IMR-90 (cell line): ENCODE results near the gene FGF3. TPM values are rescaled to one million over a fixed set of nuclear protein-coding genes. Genes with fewer than 3 reads are reported as not detected.

Experiments
- ATAC-seq: fragments of 200-7000 bp; cut with Tn5 transposase; 2 replicates; pipeline ENCODE4 v1.9.1; 2020; ENCODE audit warnings: low read depth, mild to moderate bottlenecking, moderate library complexity
- BruUV-seq: library from RNA; stranded (reverse); fragments of 400-500 nt; replicated peaks from 2 replicates; lab custom pipeline; 2021; lab: Mats Ljungman, UMichigan
- CTCF ChIA-PET: fragments of 300-600 bp; formaldehyde crosslinking; extraction: SDS; loops from one replicate; lab custom pipeline; 2021; ENCODE audit warnings: antibody characterized with exemption; lab: Yijun Ruan, JAX
- POLR2A ChIA-PET: fragments of 300-600 bp; sonication (Branson Sonifier 250); formaldehyde crosslinking; loops from one replicate; lab custom pipeline; 2022; ENCODE audit warnings: antibody characterized with exemption; ENCODE audit not compliant: unreplicated experiment; lab: Charles Lee
- DNase-seq: peaks from one replicate; pipeline ENCODE4 v3.0.0; 2013
- H2AFZ ChIP-seq: replicated peaks from 2 replicates; pipeline ENCODE3; 2013; ENCODE audit warnings: low read length, mild to moderate bottlenecking; ENCODE audit not compliant: poor library complexity
- H2AK5ac ChIP-seq: 2 replicates; pipeline ENCODE4 v1.6.1; 2013; ENCODE audit warnings: low read depth, low read length, inconsistent platforms
- H2AK9ac ChIP-seq: replicated peaks from 2 replicates; pipeline ENCODE3; 2013; ENCODE audit warnings: mild to moderate bottlenecking, low read depth, low read length, moderate library complexity; ENCODE audit not compliant: poor library complexity
- H2BK120ac ChIP-seq: 2 replicates; pipeline ENCODE4 v1.6.1; 2013; ENCODE audit warnings: low read depth, low read length, inconsistent platforms
- H2BK15ac ChIP-seq: 3 replicates; pipeline ENCODE4 v1.6.1; 2013; ENCODE audit warnings: low read depth, low read length, inconsistent platforms
- H2BK20ac ChIP-seq: 2 replicates; pipeline ENCODE4 v1.6.1; 2013; ENCODE audit warnings: low read depth, mild to moderate bottlenecking, inconsistent platforms, low read length, moderate library complexity
- H2BK5ac ChIP-seq: 2 replicates; pipeline ENCODE4 v1.6.1; 2013; ENCODE audit warnings: mild to moderate bottlenecking, low read depth, low read length, inconsistent platforms; ENCODE audit not compliant: poor library complexity, severe bottlenecking
- H3K14ac ChIP-seq: replicated peaks from 2 replicates; pipeline ENCODE4 v1.6.1; 2013; ENCODE audit warnings: low read depth, low read length, inconsistent platforms
- H3K18ac ChIP-seq: 2 replicates; pipeline ENCODE4 v1.6.1; 2013; ENCODE audit warnings: low read depth, low read length, control low read depth
- H3K23ac ChIP-seq: 2 replicates; pipeline ENCODE4 v1.6.1; 2013; ENCODE audit warnings: low read depth, low read length, inconsistent platforms
- H3K27ac ChIP-seq: 2 replicates; pipeline ENCODE4 v1.5.1; 2013; ENCODE audit warnings: mild to moderate bottlenecking, control low read depth, low read length; ENCODE audit not compliant: insufficient read depth
- H3K27me3 ChIP-seq: 2 replicates; pipeline ENCODE4 v1.6.1; 2013; ENCODE audit warnings: low read length; ENCODE audit not compliant: control insufficient read depth, insufficient read depth
- H3K36me3 ChIP-seq: 2 replicates; pipeline ENCODE4 v1.6.1; 2013; ENCODE audit warnings: low read length, mixed read lengths; ENCODE audit not compliant: control insufficient read depth, insufficient read depth
- H3K4ac ChIP-seq: 2 replicates; pipeline ENCODE4 v1.6.1; 2013; ENCODE audit warnings: low read depth, low read length, inconsistent platforms
- H3K4me1 ChIP-seq: 2 replicates; pipeline ENCODE4 v1.6.1; 2013; ENCODE audit warnings: low read length, mixed read lengths; ENCODE audit not compliant: control insufficient read depth, insufficient read depth
- H3K4me2 ChIP-seq: 2 replicates; pipeline ENCODE4 v1.6.1; 2013; ENCODE audit warnings: low read depth, mild to moderate bottlenecking, control low read depth, low read length, moderate library complexity
- H3K4me3 ChIP-seq: 2 replicates; pipeline ENCODE4 v1.5.1; 2013; ENCODE audit warnings: low read depth, mild to moderate bottlenecking, control low read depth, low read length, moderate library complexity; ENCODE audit not compliant: insufficient read depth
- H3K56ac ChIP-seq: 2 replicates; pipeline ENCODE4 v1.6.1; 2013; ENCODE audit warnings: low read length, inconsistent platforms; ENCODE audit not compliant: insufficient read depth; ENCODE audit errors: extremely low read depth
- H3K79me1 ChIP-seq, 2 experiments: 2 replicates each; pipeline ENCODE4 v1.6.1; 2013; ENCODE audit warnings: low read length in 2 of 2, inconsistent platforms in 1 of 2, low read depth in 1 of 2
- H3K9ac ChIP-seq: 2 replicates; pipeline ENCODE4 v1.6.1; 2013; ENCODE audit warnings: low read depth, low read length, control low read depth
- H3K9me1 ChIP-seq: 2 replicates; pipeline ENCODE4 v1.6.1; 2013; ENCODE audit warnings: low read length, inconsistent platforms; ENCODE audit not compliant: insufficient read depth
- H3K9me3 ChIP-seq: 2 replicates; pipeline ENCODE4 v1.6.1; 2013; ENCODE audit warnings: low read length; ENCODE audit not compliant: control insufficient read depth, insufficient read depth
- H4K20me1 ChIP-seq: 2 replicates; pipeline ENCODE4 v1.6.1; 2013; ENCODE audit warnings: low read length, inconsistent platforms; ENCODE audit not compliant: insufficient read depth
- H4K5ac ChIP-seq: 2 replicates; pipeline ENCODE4 v1.6.1; 2013; ENCODE audit warnings: mild to moderate bottlenecking, low read depth, low read length, control low read depth
- H4K8ac ChIP-seq, 2 experiments: 2 replicates each; pipeline ENCODE4 v1.6.1; 2013; ENCODE audit warnings: low read depth in 2 of 2, low read length in 2 of 2, control low read depth in 1 of 2, inconsistent platforms in 1 of 2
- H4K91ac ChIP-seq: 2 replicates; pipeline ENCODE4 v1.6.1; 2013; ENCODE audit warnings: low read depth, low read length, inconsistent platforms; ENCODE audit not compliant: insufficient read depth
- BHLHE40 ChIP-seq: fragments of 150-350 bp; IDR thresholded peaks from 2 replicates; pipeline ENCODE4 v1.6.1; 2016; ENCODE audit warnings: mild to moderate bottlenecking, low read depth, low read length
- CEBPB ChIP-seq: IDR thresholded peaks from 2 replicates; pipeline ENCODE4 v1.6.1; 2012; ENCODE audit warnings: low read depth, low read length, improper control_type of control experiment
- CHD1 ChIP-seq: IDR thresholded peaks from 2 replicates; pipeline ENCODE4 v1.6.1; 2012; ENCODE audit warnings: low read depth, low read length, improper control_type of control experiment
- ELK1 ChIP-seq: fragments of 150-350 bp; IDR thresholded peaks from 2 replicates; pipeline ENCODE4 v1.6.1; 2016; ENCODE audit warnings: low read depth, mild to moderate bottlenecking, low read length, moderate library complexity, borderline replicate concordance
- FOS ChIP-seq: fragments of 150-350 bp; IDR thresholded peaks from 2 replicates; pipeline ENCODE4 v1.6.1; 2016; ENCODE audit warnings: low read depth, low read length
- MAFK ChIP-seq: IDR thresholded peaks from 2 replicates; pipeline ENCODE4 v1.6.1; 2012; ENCODE audit warnings: low read depth, low read length, improper control_type of control experiment
- MAZ ChIP-seq: IDR thresholded peaks from 2 replicates; pipeline ENCODE4 v1.6.1; 2012; ENCODE audit warnings: low read depth, mild to moderate bottlenecking, low read length, improper control_type of control experiment, moderate library complexity, borderline replicate concordance
- MXI1 ChIP-seq: IDR thresholded peaks from 2 replicates; pipeline ENCODE4 v1.6.1; 2012; ENCODE audit warnings: low read depth, mild to moderate bottlenecking, low read length, moderate library complexity, borderline replicate concordance
- NFE2L2 ChIP-seq: fragments of 150-350 bp; IDR thresholded peaks from 2 replicates; pipeline ENCODE4 v1.6.1; 2016; ENCODE audit warnings: low read depth, mild to moderate bottlenecking, low read length
- POLR2A ChIP-seq: IDR thresholded peaks from 2 replicates; pipeline ENCODE4 v1.6.1; 2012; ENCODE audit warnings: mild to moderate bottlenecking, low read depth, low read length
- RAD21 ChIP-seq: IDR thresholded peaks from 2 replicates; pipeline ENCODE4 v1.6.1; 2012; ENCODE audit warnings: low read length, improper control_type of control experiment
- RCOR1 ChIP-seq: IDR thresholded peaks from 2 replicates; pipeline ENCODE4 v1.6.1; 2012; ENCODE audit warnings: mild to moderate bottlenecking, low read length, improper control_type of control experiment; ENCODE audit not compliant: insufficient replicate concordance
- RFX5 ChIP-seq: IDR thresholded peaks from 2 replicates; pipeline ENCODE4 v1.8.0; 2012; ENCODE audit warnings: low read depth, mild to moderate bottlenecking, low read length, moderate library complexity
- SMC3 ChIP-seq: fragments of 150-350 bp; IDR thresholded peaks from 2 replicates; pipeline ENCODE4 v1.6.1; 2016; ENCODE audit warnings: low read depth, mild to moderate bottlenecking, antibody characterized with exemption, low read length, moderate library complexity
- USF2 ChIP-seq: fragments of 150-350 bp; IDR thresholded peaks from 2 replicates; pipeline ENCODE4 v1.6.1; 2017; ENCODE audit warnings: mild to moderate bottlenecking, antibody characterized with exemption, low read length, low read depth
- WGBS, 2 experiments: methylation state at CpG; one replicate each; pipeline versions ENCODE4 v1.1.5 to v1.1.7; 2013; ENCODE audit warnings: missing lambda C conversion rate in 2 of 2; ENCODE audit not compliant: insufficient read length in 1 of 2; ENCODE audit errors: extremely low coverage in 2 of 2; 5-methylcytosine and 5-hydroxymethylcytosine counted together
- dilution Hi-C: fragments of 300-500 bp; cut with HindIII; formaldehyde crosslinking; loops from one replicate; pipeline ENCODE4 v1.14.3; 2018; ENCODE audit warnings: low sequenced_read_pairs; ENCODE audit not compliant: unreplicated experiment
- in situ Hi-C: fragments of 300-500 bp; cut with MboI; formaldehyde crosslinking; loops from 3 replicates; pipeline ENCODE4 v1.14.3; 2019; ENCODE audit warnings: low sequenced_read_pairs, inconsistent platforms, mixed read lengths
- intact Hi-C: fragments of 100-400 bp; cut with micrococcal nuclease; formaldehyde crosslinking; loops from 2 replicates; pipeline ENCODE4 v1.10.0; 2022
- polyA plus RNA-seq, 3 experiments: library from polyadenylated mRNA; depleted of rRNA; stranded (reverse); fragments of >200 nt; gene quantifications; 2 replicates each; pipeline ENCODE4 v1.2.3, GENCODE V29; 2012; ENCODE audit warnings: low replicate concordance in 1 of 3
- total RNA-seq: library from RNA; depleted of rRNA; stranded (reverse); fragments of >200 nt; gene quantifications from 2 replicates; pipeline ENCODE4 v1.2.3, GENCODE V29; 2012
- TF ChIP-seq, protein P1 (sequence below): conservative IDR thresholded peaks from 2 replicates; pipeline ENCODE4 v1.5.1; 2012; ENCODE audit warnings: mild to moderate bottlenecking, low read depth, low read length, improper control_type of control experiment

Gene FGF3
- total and polyA plus RNA-seq, 2 of the 4 experiments (the other 2 are of a cell fraction) = not detected

- POLR2A ChIA-PET = no interaction called here
These were observed 16.6 kb downstream of the FGF3 start for GRCh38 chr11:69802590-69802989.

More at GRCh38 chr11:69802590-69802989, 16.6 kb downstream of the FGF3 start:
- no peaks in the 10 kb centered on the region for H3K9me1 ChIP-seq
- H3K79me1 ChIP-seq = no peaks in the 10 kb centered on the region
- H3K23ac ChIP-seq = no peak overlapping the region
- ATAC-seq = no peak
- H2AK9ac ChIP-seq = no peak overlapping the region
- H2BK15ac ChIP-seq = no peak overlapping the region
- no peak overlapping the region for H2BK5ac ChIP-seq
- intact Hi-C loops = no loop called here
- H3K4me3 ChIP-seq = no peak overlapping the region
- no peak overlapping the region for H2AFZ ChIP-seq
- no peak overlapping the region for H2BK20ac ChIP-seq
- no peak overlapping the region for H3K14ac ChIP-seq
- H3K27me3 ChIP-seq = peaks cover 30% of the 10 kb centered on the region
- H3K36me3 ChIP-seq = no peaks in the 10 kb centered on the region
- no peak for TF ChIP-seq CHD1
- TF ChIP-seq MXI1 = no peak
- no peak for TF ChIP-seq MAFK
- no peak for TF ChIP-seq MAZ
- no peak for TF ChIP-seq RAD21
- TF ChIP-seq CEBPB = no peak
- no peak for TF ChIP-seq BHLHE40
- TF ChIP-seq NFE2L2 = no peak
- TF ChIP-seq RFX5 = no peak
- no peak for TF ChIP-seq FOS
- no peak for TF ChIP-seq ELK1
- TF ChIP-seq, protein P1, sequence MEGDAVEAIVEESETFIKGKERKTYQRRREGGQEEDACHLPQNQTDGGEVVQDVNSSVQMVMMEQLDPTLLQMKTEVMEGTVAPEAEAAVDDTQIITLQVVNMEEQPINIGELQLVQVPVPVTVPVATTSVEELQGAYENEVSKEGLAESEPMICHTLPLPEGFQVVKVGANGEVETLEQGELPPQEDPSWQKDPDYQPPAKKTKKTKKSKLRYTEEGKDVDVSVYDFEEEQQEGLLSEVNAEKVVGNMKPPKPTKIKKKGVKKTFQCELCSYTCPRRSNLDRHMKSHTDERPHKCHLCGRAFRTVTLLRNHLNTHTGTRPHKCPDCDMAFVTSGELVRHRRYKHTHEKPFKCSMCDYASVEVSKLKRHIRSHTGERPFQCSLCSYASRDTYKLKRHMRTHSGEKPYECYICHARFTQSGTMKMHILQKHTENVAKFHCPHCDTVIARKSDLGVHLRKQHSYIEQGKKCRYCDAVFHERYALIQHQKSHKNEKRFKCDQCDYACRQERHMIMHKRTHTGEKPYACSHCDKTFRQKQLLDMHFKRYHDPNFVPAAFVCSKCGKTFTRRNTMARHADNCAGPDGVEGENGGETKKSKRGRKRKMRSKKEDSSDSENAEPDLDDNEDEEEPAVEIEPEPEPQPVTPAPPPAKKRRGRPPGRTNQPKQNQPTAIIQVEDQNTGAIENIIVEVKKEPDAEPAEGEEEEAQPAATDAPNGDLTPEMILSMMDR = no peak
- no peak for TF ChIP-seq SMC3
- no peak for TF ChIP-seq RCOR1
- no peak for TF ChIP-seq POLR2A
- TF ChIP-seq USF2 = no peak
- peaks cover 3% of the 10 kb centered on the region; the same call in 1 of the 2 replicates for H3K9me3 ChIP-seq
- dilution Hi-C loops = no loop called here
- no peak overlapping the region for H2AK5ac ChIP-seq
- no peak overlapping the region for H4K8ac ChIP-seq
- no peak for DNase-seq
- H4K91ac ChIP-seq = no peak overlapping the region
- H3K56ac ChIP-seq = no peak overlapping the region
- no peak overlapping the region for H3K4me2 ChIP-seq
- no TSS peak for BruUV-seq
- H3K9ac ChIP-seq = no peak overlapping the region
- H4K20me1 ChIP-seq = no peaks in the 10 kb centered on the region
- no peaks in the 10 kb centered on the region for H3K4me1 ChIP-seq
- H4K5ac ChIP-seq = no peak overlapping the region
- H3K18ac ChIP-seq = no peak overlapping the region
- H3K27ac ChIP-seq = no peak overlapping the region
- no peak overlapping the region for H3K4ac ChIP-seq
- H2BK120ac ChIP-seq = no peak overlapping the region
- no CpG with 5 or more reads among the region's 1 CpG for WGBS, 2 experiments
- in situ Hi-C loops = loop anchor here (10.0 kb wide), 1 partner anchor 98 kb away; the partner anchor contains the start of gene FGF19
- CTCF ChIA-PET = no interaction called here
